ENCODE data around the gene GDF9. TPM values are rescaled to one million over a fixed set of nuclear protein-coding genes. Genes with fewer than 3 reads are reported as not detected.

The GDF9 gene, protein sequence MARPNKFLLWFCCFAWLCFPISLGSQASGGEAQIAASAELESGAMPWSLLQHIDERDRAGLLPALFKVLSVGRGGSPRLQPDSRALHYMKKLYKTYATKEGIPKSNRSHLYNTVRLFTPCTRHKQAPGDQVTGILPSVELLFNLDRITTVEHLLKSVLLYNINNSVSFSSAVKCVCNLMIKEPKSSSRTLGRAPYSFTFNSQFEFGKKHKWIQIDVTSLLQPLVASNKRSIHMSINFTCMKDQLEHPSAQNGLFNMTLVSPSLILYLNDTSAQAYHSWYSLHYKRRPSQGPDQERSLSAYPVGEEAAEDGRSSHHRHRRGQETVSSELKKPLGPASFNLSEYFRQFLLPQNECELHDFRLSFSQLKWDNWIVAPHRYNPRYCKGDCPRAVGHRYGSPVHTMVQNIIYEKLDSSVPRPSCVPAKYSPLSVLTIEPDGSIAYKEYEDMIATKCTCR
- total RNA-seq (0.35 TPM), polyA plus RNA-seq (under 1 TPM in 3 of 4 donors, not detected in 1; 0.11 to 0.24 (median 0.24) TPM)

DNA sequence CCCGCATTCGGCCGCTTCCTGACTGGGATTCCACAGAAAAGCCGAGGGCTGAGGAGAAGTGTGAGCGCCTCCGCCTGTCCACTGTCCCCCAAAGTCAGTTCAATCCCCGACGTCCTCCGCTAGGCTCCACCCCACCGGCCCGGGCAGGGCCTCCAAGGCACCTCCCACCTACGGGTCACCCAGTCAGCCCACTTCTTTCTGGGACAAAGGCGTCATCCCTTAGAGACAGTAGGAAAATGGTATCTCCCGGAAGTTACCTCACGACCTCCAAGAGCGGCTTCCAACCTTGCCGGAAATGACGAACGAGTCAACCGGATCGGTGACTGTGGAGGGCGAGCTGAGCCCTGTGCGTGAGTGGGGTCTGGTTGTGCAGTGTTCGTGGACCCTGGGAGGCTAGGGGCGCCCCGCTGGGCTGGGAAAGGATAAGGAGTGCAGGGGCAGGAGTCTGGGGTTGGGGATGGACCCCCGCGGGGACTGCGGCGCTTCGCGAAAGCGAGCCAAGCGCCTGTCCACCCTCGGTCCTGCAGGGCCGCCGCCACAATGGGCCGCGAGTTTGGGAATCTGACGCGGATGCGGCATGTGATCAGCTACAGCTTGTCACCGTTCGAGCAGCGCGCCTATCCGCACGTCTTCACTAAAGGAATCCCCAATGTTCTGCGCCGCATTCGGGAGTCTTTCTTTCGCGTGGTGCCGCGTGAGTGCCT, at the start of gene GDF9, which contains the start of gene UQCRQ:
Gene GDF9, minus strand, starts transcription at position 128 of the 704 bp plus-strand sequence. CDS start 1,936 bp downstream, outside the sequence.
Gene UQCRQ, plus strand, starts transcription at position 301 of the 704 bp plus-strand sequence. Its CDS starts 240 bp downstream, at position 541.
- peak; percentile 98 to 99 for ATAC-seq (ENCODE audit: low read depth in 2 of 2)
- Mint-ChIP-seq H3K9me3 (peaks cover 0 to 1% (median 0%) of the 10 kb centered on the region in 7 donors), H3K4me3 (peak within 1 kb of the TSS; percentile 95 to 100 (median 99)), H3K36me3 (peaks cover 23% of the 10 kb centered on the region), H3K27me3 (peaks cover 12% of the 10 kb centered on the region), H3K27ac (peak within 1 kb of the TSS; percentile 99 to 100 (median 100)), H3K4me1 (peaks cover 12 to 40% (median 19%) of the 10 kb centered on the region in 4 donors)
- Histone ChIP-seq H3K27ac (ENCODE audit: insufficient read depth, low read length, poor library complexity, severe bottlenecking) (peak within 1 kb of the TSS; percentile 96), H3K36me3 (ENCODE audit: control insufficient read depth, insufficient read depth, low read length) (peaks cover 13% of the 10 kb centered on the region), H3K9me3 (ENCODE audit: control insufficient read depth in 2 of 2, low read length in 2 of 2) (no peaks in the 10 kb centered on the region), H3K4me3 (ENCODE audit: low read depth, low read length) (peak within 1 kb of the TSS; percentile 64), H3K4me1 (ENCODE audit: control insufficient read depth, insufficient read depth, low read length, poor library complexity, severe bottlenecking) (peaks cover 14% of the 10 kb centered on the region), H3K27me3 (ENCODE audit: control insufficient read depth, insufficient read depth, low read length) (peaks cover 5% of the 10 kb centered on the region)
- peak; percentile 93 to 99 (median 96) for DNase-seq

DNA sequence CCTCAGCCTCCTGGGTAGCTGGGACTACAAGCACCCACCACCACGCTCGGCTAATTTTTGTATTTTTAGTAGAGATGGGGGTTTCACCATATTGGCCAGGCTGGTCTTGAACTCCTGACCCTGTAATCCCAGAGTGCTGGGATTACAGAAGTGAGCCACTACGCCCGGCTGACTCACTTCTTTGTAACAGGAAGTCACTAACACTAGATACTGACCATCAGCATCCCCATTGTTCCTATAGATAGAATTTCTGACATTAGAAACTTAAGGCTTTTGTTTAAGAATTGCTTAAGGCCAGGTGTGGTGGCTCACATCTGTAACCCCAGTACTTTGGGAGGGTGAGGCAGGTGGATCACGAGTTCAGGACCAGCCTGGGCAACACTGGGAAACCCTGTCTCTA, 49.4 kb upstream of the GDF9 start:
- no peaks in the 10 kb centered on the region for H3K9me3 Mint-ChIP-seq
- Histone ChIP-seq H3K4me3 (ENCODE audit: low read depth, low read length) (no peak overlapping the region), H3K9me3 (ENCODE audit: control insufficient read depth in 2 of 2, low read length in 2 of 2) (no peaks in the 10 kb centered on the region), H3K36me3 (ENCODE audit: control insufficient read depth, insufficient read depth, low read length) (peaks cover 54% of the 10 kb centered on the region), H3K27me3 (ENCODE audit: control insufficient read depth, insufficient read depth, low read length) (no peaks in the 10 kb centered on the region), H3K27ac (ENCODE audit: insufficient read depth, low read length, poor library complexity, severe bottlenecking) (no peak overlapping the region), H3K4me1 (ENCODE audit: control insufficient read depth, insufficient read depth, low read length, poor library complexity, severe bottlenecking) (no peaks in the 10 kb centered on the region)
- peaks cover 8 to 14% (median 14%) of the 10 kb centered on the region in 4 donors for H3K4me1 Mint-ChIP-seq
- no peak for ATAC-seq (ENCODE audit: low read depth in 2 of 2)
- H3K27me3 Mint-ChIP-seq, result no peaks in the 10 kb centered on the region
- H3K36me3 Mint-ChIP-seq, result peaks cover 38% of the 10 kb centered on the region
- H3K27ac Mint-ChIP-seq, result peak overlapping the region in 1 of 3 donors; percentile 89
- H3K4me3 Mint-ChIP-seq, result no peak overlapping the region
- no peak for DNase-seq

DNA sequence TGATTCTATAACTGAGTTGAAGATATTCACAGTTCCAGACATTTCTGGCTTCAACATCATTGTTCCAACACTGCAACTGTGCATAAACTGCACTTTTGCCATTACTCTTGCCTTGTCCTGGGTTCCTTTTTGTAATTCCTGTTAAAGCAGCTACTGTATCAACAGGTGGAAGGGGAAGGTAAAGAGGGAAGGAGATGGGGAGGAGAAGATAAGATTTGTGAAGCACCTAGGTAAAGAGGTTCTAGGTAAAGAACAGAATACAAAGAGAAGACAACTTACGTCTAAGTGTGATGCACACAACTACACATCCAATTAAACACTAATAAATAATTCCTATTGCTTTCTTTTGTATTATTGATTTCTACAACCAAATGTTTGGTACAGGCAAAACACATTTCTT, 43.4 kb upstream of the GDF9 start:
- Mint-ChIP-seq H3K4me1 (peaks cover 13 to 27% (median 22%) of the 10 kb centered on the region in 4 donors), H3K4me3 (no peak overlapping the region), H3K27me3 (no peaks in the 10 kb centered on the region), H3K9me3 (no peaks in the 10 kb centered on the region), H3K27ac (peak overlapping the region in 1 of 3 donors; percentile 60), H3K36me3 (peaks cover 29% of the 10 kb centered on the region)
- ATAC-seq (ENCODE audit: low read depth in 2 of 2) (no peak), DNase-seq (no peak)
- Histone ChIP-seq H3K27ac (ENCODE audit: insufficient read depth, low read length, poor library complexity, severe bottlenecking) (no peak overlapping the region), H3K36me3 (ENCODE audit: control insufficient read depth, insufficient read depth, low read length) (peaks cover 46% of the 10 kb centered on the region), H3K9me3 (ENCODE audit: control insufficient read depth in 2 of 2, low read length in 2 of 2) (no peaks in the 10 kb centered on the region), H3K4me1 (ENCODE audit: control insufficient read depth, insufficient read depth, low read length, poor library complexity, severe bottlenecking) (no peaks in the 10 kb centered on the region), H3K4me3 (ENCODE audit: low read depth, low read length) (no peak overlapping the region), H3K27me3 (ENCODE audit: control insufficient read depth, insufficient read depth, low read length) (no peaks in the 10 kb centered on the region)

DNA sequence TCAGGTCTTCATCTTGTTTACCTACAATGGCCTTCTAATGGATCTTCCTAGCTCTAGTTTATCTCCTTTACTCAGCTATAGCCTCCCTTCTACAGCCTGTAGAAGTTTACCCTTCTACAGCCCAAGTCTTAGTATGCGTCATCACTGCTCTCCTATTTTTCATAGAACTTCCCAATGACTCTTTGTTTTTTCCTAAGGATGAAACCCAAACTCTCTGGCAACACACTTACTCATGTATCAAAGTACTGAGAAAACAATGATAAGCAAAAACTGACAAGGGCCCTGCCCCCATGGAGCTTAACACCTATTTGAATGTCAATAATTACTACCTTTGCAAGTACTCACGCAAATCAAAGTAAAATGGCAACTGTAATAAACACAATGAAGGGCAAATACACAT, 40.9 kb upstream of the GDF9 start:
- Histone ChIP-seq H3K27ac (ENCODE audit: insufficient read depth, low read length, poor library complexity, severe bottlenecking) (no peak overlapping the region), H3K9me3 (ENCODE audit: control insufficient read depth in 2 of 2, low read length in 2 of 2) (no peaks in the 10 kb centered on the region), H3K27me3 (ENCODE audit: control insufficient read depth, insufficient read depth, low read length) (no peaks in the 10 kb centered on the region), H3K4me3 (ENCODE audit: low read depth, low read length) (no peak overlapping the region), H3K4me1 (ENCODE audit: control insufficient read depth, insufficient read depth, low read length, poor library complexity, severe bottlenecking) (no peaks in the 10 kb centered on the region), H3K36me3 (ENCODE audit: control insufficient read depth, insufficient read depth, low read length) (peaks cover 32% of the 10 kb centered on the region)
- H3K4me1 Mint-ChIP-seq, result peaks cover 13 to 35% (median 23%) of the 10 kb centered on the region in 4 donors
- no peaks in the 10 kb centered on the region for H3K9me3 Mint-ChIP-seq
- H3K36me3 Mint-ChIP-seq, result peaks cover 24% of the 10 kb centered on the region
- ATAC-seq (ENCODE audit: low read depth in 2 of 2) (no peak), DNase-seq (no peak)
- no peaks in the 10 kb centered on the region for H3K27me3 Mint-ChIP-seq
- H3K4me3 Mint-ChIP-seq, result no peak overlapping the region
- no peak overlapping the region for H3K27ac Mint-ChIP-seq

DNA sequence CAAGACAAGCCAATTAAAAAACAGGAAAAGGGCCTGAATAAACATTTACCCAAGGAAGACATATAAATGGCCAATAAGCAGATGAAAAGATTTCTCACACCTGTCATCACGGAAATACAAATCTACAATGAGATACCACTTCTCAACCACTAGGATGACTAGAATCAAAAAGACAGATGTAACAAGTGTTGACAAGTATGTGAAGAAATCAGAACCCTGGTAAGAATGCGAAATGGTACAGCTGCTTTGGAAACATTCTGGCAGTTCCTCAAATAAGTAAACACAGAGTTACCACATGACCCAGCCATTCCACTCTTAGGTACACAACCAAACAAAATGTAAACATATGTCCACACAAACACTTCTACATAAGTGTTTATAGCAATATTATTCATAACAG, 39.7 kb upstream of the GDF9 start:
- no peaks in the 10 kb centered on the region for H3K27me3 ChIP-seq (ENCODE audit: control insufficient read depth, insufficient read depth, low read length)
- H3K4me1 ChIP-seq (ENCODE audit: control insufficient read depth, insufficient read depth, low read length, poor library complexity, severe bottlenecking), result no peaks in the 10 kb centered on the region
- DNase-seq, result no peak
- H3K27ac ChIP-seq (ENCODE audit: insufficient read depth, low read length, poor library complexity, severe bottlenecking), result no peak overlapping the region
- no peaks in the 10 kb centered on the region for H3K9me3 ChIP-seq (ENCODE audit: control insufficient read depth in 2 of 2, low read length in 2 of 2)
- Mint-ChIP-seq H3K27ac (peak overlapping the region in 1 of 3 donors; percentile 11), H3K4me3 (no peak overlapping the region), H3K27me3 (no peaks in the 10 kb centered on the region), H3K9me3 (no peaks in the 10 kb centered on the region), H3K4me1 (peaks cover 10 to 32% (median 21%) of the 10 kb centered on the region in 4 donors), H3K36me3 (peaks cover 20% of the 10 kb centered on the region)
- ATAC-seq (ENCODE audit: low read depth in 2 of 2), result no peak
- H3K36me3 ChIP-seq (ENCODE audit: control insufficient read depth, insufficient read depth, low read length), result peaks cover 27% of the 10 kb centered on the region
- no peak overlapping the region for H3K4me3 ChIP-seq (ENCODE audit: low read depth, low read length)

DNA sequence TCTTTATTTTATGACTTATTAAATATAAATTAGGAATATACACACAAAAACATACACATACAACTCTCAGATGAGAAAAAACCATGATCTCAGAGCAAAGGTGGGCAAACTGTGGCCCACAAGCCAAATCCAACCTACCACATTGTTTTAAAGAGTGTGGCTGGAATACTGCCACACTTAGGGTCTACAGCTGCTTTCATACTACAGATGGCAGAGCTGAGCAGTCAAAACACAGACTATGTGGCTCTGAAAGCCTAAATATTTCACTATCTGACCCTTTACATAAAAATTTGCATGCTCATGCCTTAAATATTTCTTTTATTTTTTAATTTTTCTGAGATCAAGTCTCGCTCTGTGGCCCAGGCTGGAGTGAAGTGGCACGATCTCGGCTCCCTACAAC, 35.5 kb upstream of the GDF9 start:
- H3K9me3 Mint-ChIP-seq, result no peaks in the 10 kb centered on the region
- peaks cover 28% of the 10 kb centered on the region for H3K36me3 ChIP-seq (ENCODE audit: control insufficient read depth, insufficient read depth, low read length)
- H3K36me3 Mint-ChIP-seq, result peaks cover 18% of the 10 kb centered on the region
- no peak for DNase-seq
- no peaks in the 10 kb centered on the region for H3K27me3 ChIP-seq (ENCODE audit: control insufficient read depth, insufficient read depth, low read length)
- no peak overlapping the region for H3K27ac ChIP-seq (ENCODE audit: insufficient read depth, low read length, poor library complexity, severe bottlenecking)
- no peak for ATAC-seq (ENCODE audit: low read depth in 2 of 2)
- no peaks in the 10 kb centered on the region for H3K9me3 ChIP-seq (ENCODE audit: control insufficient read depth in 2 of 2, low read length in 2 of 2)
- no peak overlapping the region for H3K4me3 Mint-ChIP-seq
- H3K27ac Mint-ChIP-seq, result no peak overlapping the region
- H3K4me1 Mint-ChIP-seq, result peaks cover 10 to 33% (median 12%) of the 10 kb centered on the region in 4 donors
- no peaks in the 10 kb centered on the region for H3K27me3 Mint-ChIP-seq
- no peaks in the 10 kb centered on the region for H3K4me1 ChIP-seq (ENCODE audit: control insufficient read depth, insufficient read depth, low read length, poor library complexity, severe bottlenecking)
- no peak overlapping the region for H3K4me3 ChIP-seq (ENCODE audit: low read depth, low read length)

DNA sequence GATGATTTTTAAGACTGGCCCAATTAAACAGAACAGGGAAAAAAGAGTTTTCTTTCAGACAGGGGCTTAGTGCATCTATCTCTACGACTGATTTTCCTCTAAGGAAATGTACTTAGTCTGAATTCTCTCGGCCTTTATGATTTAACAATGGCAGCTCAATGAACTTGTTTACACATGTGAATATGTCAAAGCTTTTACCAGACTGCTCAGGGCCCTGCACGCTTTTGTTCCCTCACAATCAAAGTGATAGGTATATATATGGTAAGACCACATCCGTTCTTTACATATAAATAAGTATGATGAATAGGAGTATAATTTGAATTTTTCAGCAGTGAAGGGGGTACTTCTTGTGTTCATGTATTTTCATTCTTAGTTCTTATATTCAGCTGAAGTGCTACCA, 34.8 kb upstream of the GDF9 start:
- peaks cover 9 to 27% (median 12%) of the 10 kb centered on the region in 4 donors for H3K4me1 Mint-ChIP-seq
- Histone ChIP-seq H3K4me1 (ENCODE audit: control insufficient read depth, insufficient read depth, low read length, poor library complexity, severe bottlenecking) (no peaks in the 10 kb centered on the region), H3K27me3 (ENCODE audit: control insufficient read depth, insufficient read depth, low read length) (no peaks in the 10 kb centered on the region), H3K27ac (ENCODE audit: insufficient read depth, low read length, poor library complexity, severe bottlenecking) (no peak overlapping the region), H3K9me3 (ENCODE audit: control insufficient read depth in 2 of 2, low read length in 2 of 2) (no peaks in the 10 kb centered on the region), H3K36me3 (ENCODE audit: control insufficient read depth, insufficient read depth, low read length) (peaks cover 33% of the 10 kb centered on the region), H3K4me3 (ENCODE audit: low read depth, low read length) (no peak overlapping the region)
- ATAC-seq (ENCODE audit: low read depth in 2 of 2) (no peak), DNase-seq (no peak)
- no peaks in the 10 kb centered on the region for H3K9me3 Mint-ChIP-seq
- H3K4me3 Mint-ChIP-seq, result no peak overlapping the region
- peaks cover 25% of the 10 kb centered on the region for H3K36me3 Mint-ChIP-seq
- no peaks in the 10 kb centered on the region for H3K27me3 Mint-ChIP-seq
- H3K27ac Mint-ChIP-seq, result peak overlapping the region in 2 of 3 donors; percentile 21 to 65
